HG02973 (cell line): ENCODE measurements around the gene GOLGA6C.
"Not testable (repeated sequence)": the region's sequence is repeated elsewhere in the genome, so short reads cannot be mapped to it uniquely, and the experiment has no call there.

Source experiments
- ATAC-seq: cut with Tn5 transposase; IDR thresholded peaks from one replicate; pipeline ENCODE4 v1.9.1; 2021; ENCODE audit warnings: moderate library complexity; ENCODE audit not compliant: unreplicated experiment

GOLGA6C gene

GRCh38 chr15:75258034-75258433 is at the start of gene GOLGA6C:
Gene GOLGA6C, plus strand, starts transcription at chr15:75258334. Its CDS starts 265 bp downstream, at chr15:75258599.
- ATAC-seq, result not testable (repeated sequence)

GRCh38 chr15:75208501-75209288 is 49.4 kb upstream of the GOLGA6C start:
- no peak for ATAC-seq

GRCh38 chr15:75209289-75209676 is 48.9 kb upstream of the GOLGA6C start:
- no peak for ATAC-seq

- ATAC-seq, result no peak
These were observed 47.3 kb upstream of the GOLGA6C start for GRCh38 chr15:75210811-75211230.

GRCh38 chr15:75211436-75212199 is 46.5 kb upstream of the GOLGA6C start:
- no peak for ATAC-seq

GRCh38 chr15:75212200-75212858 is 45.8 kb upstream of the GOLGA6C start:
- ATAC-seq, result no peak

- no peak for ATAC-seq
These were observed 44.8 kb upstream of the GOLGA6C start for GRCh38 chr15:75213212-75213767.

- ATAC-seq, result no peak
These were observed 44.3 kb upstream of the GOLGA6C start for GRCh38 chr15:75213768-75214221.

- ATAC-seq, result no peak
These were observed 43.6 kb upstream of the GOLGA6C start for GRCh38 chr15:75214293-75215096.

- no peak for ATAC-seq
These were observed 42.8 kb upstream of the GOLGA6C start for GRCh38 chr15:75215107-75216004.

GRCh38 chr15:75217012-75217411 is 41.1 kb upstream of the GOLGA6C start:
- ATAC-seq, result no peak

- ATAC-seq, result not testable (repeated sequence)
These were observed 40.6 kb upstream of the GOLGA6C start for GRCh38 chr15:75217574-75217973.

- ATAC-seq, result not testable (repeated sequence)
These were observed 38.6 kb upstream of the GOLGA6C start for GRCh38 chr15:75219507-75219929.

GRCh38 chr15:75223688-75224087 is 34.4 kb upstream of the GOLGA6C start:
- no peak for ATAC-seq

GRCh38 chr15:75224281-75224680 is 33.9 kb upstream of the GOLGA6C start:
- no peak for ATAC-seq

GRCh38 chr15:75225102-75225836 is 32.9 kb upstream of the GOLGA6C start:
- not testable (repeated sequence) for ATAC-seq

- no peak for ATAC-seq
These were observed 32.0 kb upstream of the GOLGA6C start for GRCh38 chr15:75225951-75226732.

- ATAC-seq, result not testable (repeated sequence)
These were observed 31.0 kb upstream of the GOLGA6C start for GRCh38 chr15:75227112-75227511.
